GM18861 (cell line): Measurements from ENCODE around the gene TBKBP1.

ENCODE experiments used
- ATAC-seq: cut with Tn5 transposase; IDR thresholded peaks from one replicate; pipeline ENCODE4 v1.9.1; 2021; ENCODE audit not compliant: unreplicated experiment

Gene TBKBP1

DNA sequence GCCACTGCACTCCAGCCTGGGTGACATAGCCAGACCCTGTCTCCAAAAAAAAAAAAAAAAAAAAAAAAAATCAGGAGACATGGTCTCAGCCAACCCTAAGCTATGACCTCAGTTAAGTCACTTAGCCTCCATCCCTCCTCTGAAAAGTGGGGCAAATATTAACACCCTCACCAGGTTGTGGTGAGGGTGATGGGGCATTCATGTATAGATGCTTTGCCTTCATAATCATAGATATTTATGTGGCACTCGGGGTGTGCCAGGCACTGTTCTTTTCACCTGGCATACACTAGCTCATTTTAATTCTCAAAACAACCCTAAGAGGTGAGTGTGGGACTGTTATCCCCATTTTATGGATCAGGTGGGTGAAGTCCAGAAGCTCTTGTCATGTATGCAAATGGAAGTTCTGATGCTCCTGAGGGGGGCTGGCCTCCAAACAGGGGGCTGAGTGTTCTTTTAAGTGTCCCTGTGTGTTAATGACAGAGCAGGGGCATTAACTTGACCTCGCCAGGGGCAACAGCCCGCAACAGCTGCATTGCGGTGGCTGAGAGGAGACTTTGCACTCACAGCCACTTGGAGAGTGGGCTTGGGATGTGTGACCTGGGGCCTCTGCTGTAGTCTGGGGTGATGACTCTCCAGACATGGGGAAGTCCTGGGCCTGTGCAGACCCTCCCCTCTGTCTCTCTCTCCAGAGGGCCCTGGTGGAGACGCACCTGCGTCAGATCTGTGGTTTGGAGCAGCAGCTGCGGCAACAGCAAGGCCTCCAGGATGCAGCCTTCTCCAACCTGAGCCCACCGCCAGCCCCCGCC is 4.1 kb downstream of the TBKBP1 start:
- ATAC-seq: no peak

DNA sequence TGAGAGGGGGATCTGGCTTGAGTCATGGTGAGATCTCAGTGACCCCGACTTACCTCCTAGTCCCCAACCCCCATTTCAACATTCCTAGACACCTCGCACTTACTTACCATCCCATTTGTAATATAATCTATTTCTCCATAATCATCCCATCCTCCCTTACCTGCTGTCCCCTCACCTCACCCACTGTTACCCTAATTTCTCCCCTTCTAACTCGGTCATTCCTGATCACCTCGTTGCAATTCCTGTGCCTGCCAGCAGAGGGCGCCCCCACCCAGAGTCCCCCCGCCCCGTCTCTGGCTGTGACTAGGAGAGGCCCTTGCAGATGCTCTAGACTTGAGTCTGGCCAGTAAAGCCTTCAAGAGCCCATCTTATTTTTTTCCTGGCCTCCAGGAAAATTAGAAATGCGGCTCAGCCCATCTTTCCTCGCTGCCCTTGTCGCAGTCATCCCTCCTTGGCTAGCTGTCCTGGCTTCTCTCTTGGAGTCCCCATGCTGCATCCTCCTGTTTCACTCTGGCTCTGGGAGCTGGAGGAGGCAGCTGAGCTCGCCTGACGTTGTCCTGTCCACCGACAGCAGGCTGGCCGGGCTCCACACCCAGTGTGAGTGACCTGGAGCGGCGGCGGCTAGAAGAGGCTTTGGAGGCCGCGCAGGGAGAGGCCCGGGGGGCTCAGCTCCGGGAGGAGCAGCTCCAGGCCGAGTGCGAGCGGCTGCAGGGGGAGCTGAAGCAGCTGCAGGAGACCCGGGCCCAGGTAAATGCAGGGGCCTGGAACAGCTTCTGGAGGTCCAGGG is 5.0 kb downstream of the TBKBP1 start:
- ATAC-seq: no peak

DNA sequence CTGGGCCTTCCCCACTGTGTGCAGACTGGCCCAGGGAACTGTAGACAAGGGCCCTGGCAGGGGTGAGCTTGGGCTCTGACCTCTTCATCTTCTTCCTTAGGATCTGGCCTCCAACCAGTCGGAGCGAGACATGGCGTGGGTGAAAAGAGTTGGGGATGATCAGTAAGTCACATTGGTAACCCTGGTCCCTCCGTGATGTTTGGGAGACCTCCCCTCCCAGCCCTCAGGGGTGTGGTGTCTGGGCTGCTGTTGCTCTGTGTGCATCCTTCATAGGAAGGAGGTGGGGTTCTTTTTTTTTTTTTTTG is 5.5 kb downstream of the TBKBP1 start:
- no peak for ATAC-seq

DNA sequence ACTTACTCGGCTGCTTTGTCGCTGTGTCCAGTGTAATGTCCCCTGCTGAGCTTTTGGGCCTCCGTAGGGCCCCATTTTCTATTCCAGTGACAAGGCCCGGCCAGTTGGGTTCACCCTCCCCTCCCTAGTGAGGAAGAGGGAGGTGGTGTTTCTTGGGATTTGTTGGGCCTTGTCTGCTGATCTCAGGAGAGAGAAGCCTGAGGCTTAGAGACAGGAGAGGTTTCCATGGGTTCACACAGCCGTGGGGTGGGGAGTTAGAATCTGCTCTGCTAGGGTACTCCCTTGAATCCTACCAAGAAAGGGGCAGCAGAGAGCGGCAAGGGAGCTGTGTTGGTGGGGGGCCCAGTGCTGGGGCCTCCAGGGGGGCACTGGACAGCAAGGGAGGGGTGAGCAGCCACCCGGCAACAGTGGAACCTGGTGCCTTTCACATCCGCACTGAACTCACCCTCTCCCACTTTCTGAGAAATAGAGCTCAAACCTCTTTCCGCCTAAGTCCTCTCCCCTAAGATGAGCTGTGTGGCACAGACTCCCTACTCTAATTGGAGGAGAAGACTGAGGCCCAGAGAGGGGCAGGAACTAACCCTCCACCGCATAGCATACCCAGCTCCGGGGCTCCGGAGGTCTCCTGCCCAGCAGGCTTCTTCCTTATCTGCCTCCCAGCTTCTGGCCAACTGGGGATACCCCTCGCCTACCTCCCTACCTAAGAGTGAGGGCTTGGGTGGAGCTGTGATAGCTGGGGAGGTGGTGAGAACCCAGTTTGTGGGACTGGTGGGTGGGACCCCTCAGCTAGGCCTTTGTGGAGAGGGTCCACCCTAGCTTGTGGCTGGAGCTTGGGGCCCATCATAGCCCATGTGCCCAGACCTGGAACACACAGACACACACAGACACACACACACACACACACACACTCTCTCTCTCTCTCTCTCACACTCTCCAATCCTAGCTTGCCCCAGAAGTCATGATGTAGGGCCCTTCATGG is 6.8 kb downstream of the TBKBP1 start:
- no peak for ATAC-seq

DNA sequence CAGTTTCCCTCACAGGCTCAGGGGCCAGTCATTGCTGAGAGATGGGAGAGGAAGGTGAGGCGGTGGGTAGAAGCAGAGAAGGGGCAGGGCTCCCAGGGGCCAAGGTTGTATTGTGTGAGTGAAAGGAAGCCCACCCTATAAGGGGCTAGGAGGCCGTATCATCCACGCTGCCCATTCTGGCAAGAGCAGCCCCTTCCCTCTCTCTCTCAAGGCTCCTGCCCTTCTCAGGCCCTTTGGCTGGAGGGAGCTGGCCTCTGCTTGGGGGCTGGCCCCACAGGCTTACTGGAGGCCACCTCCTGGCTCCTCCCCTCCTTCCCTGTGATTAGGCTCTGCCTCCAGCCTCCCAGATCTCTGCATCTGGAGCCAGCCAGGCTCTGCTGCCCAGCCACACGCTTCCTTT is 7.6 kb downstream of the TBKBP1 start:
- no peak for ATAC-seq

DNA sequence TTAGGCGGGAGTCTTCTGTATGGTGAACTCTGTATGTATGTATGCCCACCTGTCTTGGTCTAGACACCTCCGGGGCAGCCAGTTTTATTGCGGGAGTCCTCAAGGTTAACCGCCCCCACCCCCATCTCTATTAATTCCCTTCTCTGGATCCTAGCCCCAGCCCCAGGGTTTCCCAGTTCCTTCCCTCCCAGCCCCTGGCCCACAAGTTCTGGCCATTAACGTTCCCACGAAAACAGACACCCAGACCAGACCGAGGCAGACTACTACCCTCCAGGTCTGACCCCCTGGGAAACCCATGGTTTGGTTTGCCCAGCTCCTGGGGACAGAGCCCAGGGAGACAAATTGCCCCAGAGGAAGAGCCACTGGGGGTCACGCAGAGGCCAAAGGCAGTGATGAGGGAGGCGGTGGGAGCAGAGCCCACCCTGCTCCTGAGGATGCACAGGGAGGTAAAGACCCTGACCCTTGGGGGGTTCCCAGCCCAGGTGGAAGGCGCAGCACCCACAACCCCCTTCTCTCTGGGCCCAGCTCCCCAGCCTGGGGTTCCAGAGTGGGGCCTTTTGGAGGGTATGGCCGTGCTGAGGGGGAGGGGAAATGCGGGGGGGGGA is 8.5 kb downstream of the TBKBP1 start:
- no peak for ATAC-seq

DNA sequence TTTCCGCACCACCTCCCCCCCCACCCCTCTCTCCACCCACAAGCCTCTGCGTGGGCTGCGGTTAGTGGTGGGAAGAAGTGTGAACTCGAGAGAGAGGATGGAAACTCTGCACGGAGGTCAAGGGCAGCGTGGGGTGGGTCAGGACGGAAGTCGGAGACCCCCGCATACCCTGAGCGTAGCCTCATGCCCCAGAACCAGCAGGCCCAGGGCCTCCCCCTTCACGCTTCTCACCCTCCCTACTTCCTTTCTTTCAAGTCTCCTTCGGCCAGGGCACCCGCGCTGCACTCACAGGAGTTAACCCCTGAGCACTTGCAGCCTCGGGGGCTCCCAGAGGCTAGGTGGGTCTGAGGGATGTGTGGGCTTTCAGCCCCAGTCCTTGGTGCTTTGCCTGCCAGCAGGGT is 9.2 kb downstream of the TBKBP1 start:
- no peak for ATAC-seq

DNA sequence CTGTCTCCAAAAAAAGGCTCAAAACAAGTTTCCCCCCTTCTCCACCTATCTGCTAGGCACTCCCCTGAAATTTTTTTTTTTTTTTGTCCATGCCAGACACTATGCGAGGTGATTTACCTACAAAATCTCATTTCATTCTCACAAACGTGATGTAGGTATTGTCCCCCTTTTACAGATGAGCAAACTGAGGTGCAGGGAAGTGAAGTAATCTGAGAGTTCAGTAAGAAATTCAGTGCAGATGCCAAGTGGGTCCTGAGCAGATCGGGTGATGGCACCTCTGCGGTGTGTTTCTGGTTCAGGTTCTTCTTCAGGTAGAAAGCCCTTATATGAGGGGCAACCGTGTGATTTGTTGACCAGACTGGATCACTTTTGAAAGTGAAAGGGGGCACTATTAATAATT is 9.7 kb downstream of the TBKBP1 start:
- no peak for ATAC-seq

DNA sequence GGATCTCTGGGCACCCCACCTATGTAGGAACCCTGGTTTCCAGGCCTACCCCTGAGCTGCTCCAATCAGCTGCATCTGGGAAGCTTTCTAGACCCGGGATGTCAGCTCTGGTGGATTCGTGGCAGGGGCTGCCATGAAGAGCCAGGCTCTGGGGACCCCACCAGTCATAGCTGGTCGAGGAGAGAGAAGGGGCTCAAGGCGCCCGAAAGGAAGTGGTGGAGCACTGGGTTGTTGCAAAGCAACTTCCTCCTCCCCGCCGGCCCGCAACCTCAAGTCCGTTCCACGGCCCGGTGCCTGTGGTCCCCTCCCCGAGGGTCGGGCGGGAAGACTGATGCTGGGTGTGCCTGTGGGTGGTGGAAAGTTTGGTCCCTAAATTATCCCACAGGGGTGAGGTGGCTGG is 10.2 kb downstream of the TBKBP1 start:
- no peak for ATAC-seq

DNA sequence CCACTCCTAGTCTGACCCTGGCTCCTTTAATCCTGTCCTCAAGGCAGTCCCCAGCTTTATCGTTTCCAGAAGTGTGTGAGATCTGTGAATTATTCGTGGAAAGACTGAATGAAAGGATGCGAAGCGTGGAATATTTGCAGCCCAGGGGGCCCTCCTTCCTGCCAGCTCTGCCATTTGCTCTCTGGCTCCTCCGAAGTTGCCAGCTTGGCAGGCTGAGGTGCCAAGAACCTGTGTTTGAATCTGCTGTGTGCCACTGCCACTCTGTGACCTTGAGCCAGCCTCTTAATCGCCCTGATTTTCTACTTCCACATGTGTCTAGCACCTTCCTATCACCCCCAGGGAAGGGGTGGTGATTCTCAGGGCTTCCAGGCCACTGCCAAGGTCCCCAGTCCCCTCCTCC is 10.8 kb downstream of the TBKBP1 start:
- no peak for ATAC-seq

DNA sequence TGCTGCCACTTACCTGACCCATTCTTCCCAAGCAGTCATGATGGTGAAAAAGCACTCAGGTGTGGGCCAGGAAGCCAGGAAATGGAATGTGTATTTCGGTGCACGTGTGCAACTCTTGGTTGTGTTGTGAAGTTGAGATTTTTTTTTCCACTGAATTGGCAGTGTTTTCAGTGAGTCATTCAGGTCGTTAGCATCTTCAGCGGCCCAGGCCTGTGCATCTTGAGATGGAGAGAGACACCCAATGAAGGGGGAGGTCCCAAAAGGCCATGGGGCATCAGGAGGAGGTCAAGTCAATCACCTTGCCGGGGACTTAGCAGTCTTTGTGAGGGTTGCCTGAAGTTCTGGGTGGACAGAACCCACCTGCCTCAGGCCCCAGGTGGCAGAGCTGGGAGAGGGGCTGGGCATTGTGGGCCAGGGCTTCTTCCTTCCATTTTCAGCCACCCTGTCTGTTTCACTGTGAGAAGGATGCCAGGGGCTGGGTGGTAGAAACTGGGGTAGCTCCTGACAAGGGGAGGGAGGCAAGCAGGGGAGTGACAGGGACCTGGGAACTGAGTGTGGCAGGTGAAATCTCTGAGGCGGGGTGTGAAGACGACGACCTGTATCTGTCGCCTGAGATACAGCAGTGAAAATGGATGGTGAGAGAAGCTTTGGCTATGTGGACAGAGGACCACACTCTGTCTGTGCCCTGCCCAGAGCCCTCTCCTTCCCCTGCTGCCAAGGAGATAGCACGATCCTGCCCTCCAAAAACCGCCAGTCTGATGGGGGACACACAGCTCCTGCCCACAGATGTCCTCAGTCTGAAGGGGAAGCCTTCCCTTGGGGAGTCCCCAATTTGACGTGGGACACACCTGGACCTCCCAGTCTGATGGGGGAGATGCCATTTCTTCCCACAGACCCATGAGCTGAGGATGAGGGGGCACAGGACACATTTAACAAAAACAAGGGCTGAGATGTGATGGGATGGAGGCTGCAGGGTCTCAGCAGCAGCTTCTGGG is 11.9 kb downstream of the TBKBP1 start:
- ATAC-seq: no peak

DNA sequence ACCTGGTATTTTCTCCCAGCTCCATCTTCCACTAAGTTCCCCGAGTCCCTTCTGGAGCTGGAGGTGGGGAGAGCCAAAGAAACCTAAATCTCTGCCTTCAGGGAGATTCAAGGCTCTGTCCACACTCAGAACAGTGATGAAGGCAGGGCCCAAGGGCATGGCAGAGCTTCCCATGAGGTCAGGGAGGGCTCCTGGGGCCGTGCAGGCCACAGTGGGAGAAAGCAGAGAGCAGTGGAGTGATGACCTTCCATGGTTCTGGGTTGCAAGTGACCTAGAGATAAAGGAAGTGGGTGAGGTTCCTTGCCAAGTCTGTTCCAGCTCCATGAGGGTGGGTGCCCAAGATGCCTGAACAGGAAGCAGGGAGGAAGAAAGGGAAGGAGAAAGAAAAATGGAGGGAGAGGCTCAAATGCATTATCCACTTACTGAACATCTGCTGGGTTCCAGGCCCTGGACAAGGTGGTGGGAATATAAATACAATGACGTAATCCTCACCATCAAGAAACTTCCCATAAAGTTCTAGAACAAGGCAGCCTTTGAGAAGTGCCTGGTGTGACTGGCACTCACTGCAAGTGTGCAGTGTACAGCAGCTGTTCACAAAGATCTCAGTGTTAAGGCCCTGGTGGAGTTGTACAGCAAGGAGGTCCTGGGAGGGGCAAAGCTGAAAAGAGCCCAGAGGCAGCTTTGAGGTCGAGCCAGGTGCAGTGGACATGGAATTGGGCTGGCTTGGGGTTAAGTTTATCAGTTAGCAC is 13.3 kb downstream of the TBKBP1 start:
- no peak for ATAC-seq

DNA sequence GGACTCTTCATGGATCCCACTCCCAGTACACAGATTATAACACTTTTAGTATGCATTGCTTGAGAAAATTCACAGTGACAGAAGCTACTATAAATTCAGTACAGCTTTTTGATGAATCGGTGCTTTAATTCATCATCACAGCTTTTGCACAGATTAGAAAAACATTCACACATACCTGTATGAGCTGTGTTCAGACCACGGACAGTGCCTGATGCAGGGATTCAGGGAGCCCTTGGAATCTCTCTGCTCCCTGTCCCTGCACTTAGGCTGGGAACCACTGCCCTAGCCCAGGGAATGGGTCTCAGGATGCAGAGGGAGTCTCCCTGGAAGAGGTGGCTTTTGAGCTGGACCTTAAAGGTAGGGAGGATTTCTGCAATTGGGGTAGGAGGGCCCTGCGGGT is 13.9 kb downstream of the TBKBP1 start:
- ATAC-seq: no peak

DNA sequence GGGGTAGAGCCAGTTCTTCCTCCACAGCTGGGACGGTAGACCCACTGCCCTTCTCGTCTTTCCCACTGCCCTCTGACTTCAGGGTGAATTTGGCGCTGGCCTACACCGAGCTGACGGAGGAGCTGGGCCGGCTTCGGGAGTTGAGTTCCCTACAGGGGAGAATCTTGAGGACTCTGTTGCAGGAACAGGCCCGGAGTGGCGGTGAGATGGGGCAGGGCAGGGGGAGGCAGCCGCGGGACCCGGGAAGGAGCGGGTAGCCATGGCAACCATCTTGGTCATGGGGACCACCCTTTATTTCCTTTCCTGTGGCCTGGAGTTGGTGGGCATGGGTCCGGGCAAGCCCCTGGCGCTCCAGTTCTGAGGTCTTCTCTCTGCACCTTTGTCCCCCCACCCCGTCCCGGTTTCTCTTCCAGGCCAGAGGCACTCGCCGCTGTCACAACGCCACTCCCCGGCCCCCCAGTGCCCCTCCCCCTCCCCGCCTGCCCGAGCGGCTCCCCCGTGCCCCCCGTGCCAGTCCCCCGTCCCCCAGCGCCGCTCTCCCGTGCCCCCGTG is 14.4 kb downstream of the TBKBP1 start:
- no peak for ATAC-seq

DNA sequence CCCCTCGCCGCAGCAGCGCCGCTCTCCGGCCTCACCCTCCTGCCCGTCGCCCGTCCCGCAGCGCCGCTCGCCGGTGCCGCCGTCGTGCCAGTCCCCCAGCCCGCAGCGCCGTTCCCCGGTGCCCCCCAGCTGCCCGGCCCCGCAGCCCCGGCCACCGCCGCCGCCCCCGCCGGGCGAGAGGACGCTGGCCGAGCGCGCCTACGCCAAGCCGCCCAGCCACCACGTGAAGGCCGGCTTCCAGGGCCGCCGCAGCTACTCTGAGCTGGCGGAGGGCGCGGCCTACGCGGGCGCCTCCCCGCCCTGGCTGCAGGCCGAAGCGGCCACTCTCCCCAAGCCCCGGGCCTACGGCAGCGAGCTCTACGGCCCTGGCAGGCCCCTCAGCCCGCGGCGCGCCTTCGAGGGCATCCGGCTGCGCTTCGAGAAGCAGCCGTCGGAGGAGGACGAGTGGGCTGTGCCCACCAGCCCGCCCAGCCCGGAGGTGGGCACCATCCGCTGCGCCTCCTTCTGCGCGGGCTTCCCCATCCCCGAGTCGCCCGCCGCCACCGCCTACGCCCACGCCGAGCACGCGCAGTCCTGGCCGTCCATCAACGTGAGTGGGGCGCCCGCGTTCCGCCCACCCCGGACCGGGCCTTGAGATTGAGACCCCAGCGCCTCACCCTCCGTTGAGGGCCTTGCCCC is 15.0 kb downstream of the TBKBP1 start:
- ATAC-seq: no peak

DNA sequence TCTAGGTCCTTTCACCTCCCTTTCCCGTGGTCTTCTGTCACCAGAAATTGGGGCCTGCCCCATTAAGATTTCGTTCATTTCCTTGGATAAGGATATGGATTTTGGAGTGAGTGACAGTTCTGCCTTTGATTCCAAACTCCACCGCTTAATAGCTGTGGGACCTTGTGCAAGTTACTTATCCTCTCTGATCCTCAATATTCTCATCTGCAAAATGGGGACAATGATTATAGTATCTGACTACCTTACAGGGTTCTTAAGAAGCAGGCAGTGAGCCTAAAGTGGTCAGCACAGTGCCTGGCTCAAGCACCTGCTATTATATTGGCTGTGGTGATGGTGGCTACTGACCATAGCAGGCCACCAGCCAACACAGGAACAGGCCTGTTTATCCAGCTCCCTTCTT is 15.6 kb downstream of the TBKBP1 start:
- no peak for ATAC-seq

DNA sequence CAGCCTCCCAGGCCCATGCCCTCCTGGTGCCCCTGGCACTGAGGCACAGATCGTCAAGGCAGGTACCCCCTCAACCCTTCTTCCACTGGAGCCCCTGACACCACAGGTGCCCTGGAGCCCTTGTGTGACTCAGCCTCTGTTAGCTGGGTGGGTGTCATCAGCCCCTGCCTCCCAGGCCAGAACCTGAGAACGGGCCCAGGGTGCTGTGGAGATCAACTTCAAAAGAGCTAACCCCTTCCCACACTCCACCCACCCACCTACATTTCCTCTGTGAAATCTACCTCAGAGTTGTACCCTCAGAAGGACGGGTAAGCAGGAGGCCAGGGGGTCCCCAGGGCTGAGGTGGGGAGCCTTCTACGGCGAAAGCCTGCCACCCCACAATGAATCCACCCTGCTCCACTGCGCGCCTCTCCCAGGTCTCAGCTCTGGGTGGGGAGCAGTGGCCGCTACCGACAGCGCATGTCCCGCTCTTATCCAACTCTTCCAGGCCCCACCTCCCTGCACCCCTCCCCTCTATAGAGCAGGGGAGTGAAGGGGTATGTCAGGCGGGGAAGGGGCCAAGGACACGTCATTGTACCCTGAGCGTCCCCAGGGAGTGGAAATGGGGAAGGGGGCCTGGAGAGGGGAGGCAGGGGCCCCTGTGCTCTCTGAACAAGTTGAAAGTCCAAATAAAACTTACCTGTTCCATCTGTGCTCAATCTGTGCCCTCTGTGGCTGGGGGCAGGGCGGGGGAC is 17.6 kb downstream of the TBKBP1 start:
- ATAC-seq: no peak
